Endothelial cell of umbilical vein (primary cell): ENCODE results near the gene ZNF280C.

ENCODE experiments used
- CTCF ChIP-seq, 2 donors: IDR thresholded peaks; 1 replicate in 1 of 2; 2 replicates in 1 of 2; pipeline ENCODE4 v1.5.1; 2011; ENCODE audit warnings: low read length in 2 of 2, mild to moderate bottlenecking in 2 of 2, moderate library complexity in 2 of 2, control low read depth in 1 of 2, inconsistent platforms in 1 of 2, low read depth in 1 of 2; ENCODE audit not compliant: insufficient read depth in 1 of 2; ENCODE audit errors: extremely low read depth in 1 of 2
- POLR2A ChIP-seq: IDR thresholded peaks from 2 replicates; pipeline ENCODE4 v1.6.1; 2012; ENCODE audit warnings: low read depth, mild to moderate bottlenecking, control low read depth, low read length

GRCh38 chrX:130163398-130163797, 105.3 kb downstream of the ZNF280C start:
- TF ChIP-seq CTCF (IDR thresholded peaks at IDR 0.05; ENCODE audit: extremely low read depth in 1 of 2, insufficient read depth in 1 of 2, low read depth in 1 of 2, low read length in 2 of 2) (no peak), POLR2A (no peak)
